ENCODE measurements around the gene AQP1. TPM values are rescaled to one million over a fixed set of nuclear protein-coding genes. Genes with fewer than 3 reads are reported as not detected.
A peak's percentile ranks its signal among the peaks of the same experiment; 100 is the strongest.

AQP1 gene
- total and polyA plus RNA-seq, 8 donors, result 91.6 to 1,008 (median 183) TPM

GRCh38 chr7:30896036-30896435, 15.6 kb upstream of the AQP1 start:
- intact Hi-C loops (cut with DNase I), result no loop called here
- DNase-seq, result peak in 1 of 4 donors; percentile 41
- Histone ChIP-seq H3K9me3 (no peaks in the 10 kb centered on the region), H3K27ac (peak overlapping the region; percentile 64 to 67), H3K27me3 (no peaks in the 10 kb centered on the region), H3K4me3 (no peak overlapping the region), H3K4me1 (peaks cover 33 to 57% of the 10 kb centered on the region in 2 donors), H3K36me3 (no peaks in the 10 kb centered on the region)
- no peak for TF ChIP-seq CTCF (IDR thresholded peaks at IDR 0.05)
- ATAC-seq, result peak; percentile 50

DNA sequence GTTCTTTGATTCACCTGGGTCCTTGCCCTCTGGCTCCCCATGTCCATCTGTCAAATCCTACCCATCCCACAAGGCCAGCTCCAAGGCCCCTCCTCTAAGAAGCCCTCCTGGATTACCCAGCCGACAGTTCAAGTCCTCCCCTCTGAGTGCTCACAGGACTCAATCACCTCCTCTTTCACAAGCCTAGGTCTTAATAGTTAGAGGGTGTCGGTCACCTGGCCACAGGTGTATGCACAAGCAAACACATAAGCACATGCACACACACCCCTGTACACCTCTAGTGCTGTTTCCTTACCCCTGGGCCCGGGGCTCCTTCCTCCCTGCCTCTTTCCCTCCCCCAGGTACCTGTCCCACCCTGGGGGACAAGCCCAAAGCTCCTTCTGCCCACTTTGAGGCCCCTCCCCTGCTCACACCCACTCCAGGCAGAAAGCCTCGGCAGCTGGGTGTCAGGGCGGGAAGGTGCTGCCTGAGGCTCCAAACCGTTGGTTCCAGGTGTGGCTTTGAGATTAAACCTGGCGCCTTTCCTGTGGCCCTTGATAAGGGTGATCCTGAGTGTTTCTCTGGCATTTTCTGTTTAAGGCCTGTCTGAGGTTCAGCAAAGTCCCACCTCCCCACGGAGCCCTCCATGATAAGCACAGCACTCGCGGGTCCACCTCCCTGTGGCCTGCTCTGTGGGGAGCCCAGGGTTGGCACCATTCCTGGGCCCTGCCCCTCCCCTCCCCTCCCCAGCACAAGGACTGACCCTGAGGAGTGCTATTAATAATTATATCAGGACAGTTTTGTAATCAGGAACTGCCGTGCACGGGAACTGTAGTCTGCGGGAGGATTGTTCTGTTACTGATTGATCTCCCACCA, 14.6 kb upstream of the AQP1 start:
- peak overlapping the region; percentile 64 to 67 for H3K27ac ChIP-seq
- H3K4me1 ChIP-seq, result peaks cover 33 to 57% of the 10 kb centered on the region in 2 donors
- H3K36me3 ChIP-seq, result no peaks in the 10 kb centered on the region
- no peak for TF ChIP-seq CTCF (IDR thresholded peaks at IDR 0.05)
- peak in 3 of 4 donors; percentile 74 to 81 (median 81) for DNase-seq
- intact Hi-C loops (cut with DNase I), result no loop called here
- no peaks in the 10 kb centered on the region for H3K9me3 ChIP-seq
- no peaks in the 10 kb centered on the region for H3K27me3 ChIP-seq
- H3K4me3 ChIP-seq, result no peak overlapping the region
- ATAC-seq, result peak; percentile 75

DNA sequence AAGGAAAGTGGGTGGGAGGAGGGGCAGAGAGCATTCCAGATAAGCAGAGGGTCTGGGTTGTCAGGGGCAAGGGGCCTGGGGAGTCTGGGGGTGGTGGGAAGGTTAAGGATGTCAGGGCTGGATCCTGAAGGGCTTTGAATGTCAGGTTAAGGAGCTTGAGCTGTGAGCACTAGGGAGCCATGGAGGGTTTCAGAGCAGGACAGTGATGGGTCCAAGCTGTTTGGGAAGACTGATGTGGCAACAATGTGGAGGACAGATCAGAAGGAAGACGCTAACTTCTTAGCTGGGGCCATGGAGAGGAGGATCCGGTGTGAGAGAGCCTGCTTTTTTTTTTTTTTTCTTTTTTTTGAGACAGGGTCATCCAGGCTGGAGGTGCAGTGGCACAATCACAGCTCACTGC, 13.9 kb upstream of the AQP1 start:
- H3K4me3 ChIP-seq, result no peak overlapping the region
- peak overlapping the region; percentile 64 to 67 for H3K27ac ChIP-seq
- peaks cover 32 to 63% of the 10 kb centered on the region in 2 donors for H3K4me1 ChIP-seq

DNA sequence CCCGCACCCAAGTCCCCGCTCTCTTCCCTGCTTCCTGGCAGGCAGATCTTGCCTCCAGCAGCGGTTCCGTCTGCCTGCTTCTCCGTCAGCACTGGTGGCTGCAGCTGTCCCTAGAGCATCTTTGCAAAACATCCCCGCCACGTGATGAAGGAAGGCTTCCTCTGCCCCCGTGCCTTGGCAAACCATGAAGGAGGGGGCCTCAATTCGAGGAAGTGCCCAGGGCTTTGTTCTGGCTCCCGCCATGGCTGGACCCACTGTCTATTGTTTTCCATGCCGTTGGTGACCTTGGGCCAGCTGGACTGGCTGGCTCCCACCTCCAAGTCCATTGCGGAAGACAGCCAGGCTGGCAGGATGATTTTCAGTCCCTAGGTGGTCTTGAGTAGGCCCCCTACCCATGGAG, 13.2 kb upstream of the AQP1 start:
- no peak for TF ChIP-seq CTCF (IDR thresholded peaks at IDR 0.05)
- no peak for ATAC-seq
- peak in 1 of 4 donors; percentile 48 for DNase-seq
- peak overlapping the region; percentile 7 to 64 for H3K27ac ChIP-seq
- intact Hi-C loops (cut with DNase I), result no loop called here
- H3K36me3 ChIP-seq, result no peaks in the 10 kb centered on the region
- H3K27me3 ChIP-seq, result no peaks in the 10 kb centered on the region
- no peak overlapping the region for H3K4me3 ChIP-seq
- no peaks in the 10 kb centered on the region for H3K9me3 ChIP-seq
- peaks cover 25 to 57% of the 10 kb centered on the region in 2 donors for H3K4me1 ChIP-seq

More for the DNA sequence above, 13.9 kb upstream of the AQP1 start:
- no peaks in the 10 kb centered on the region for H3K27me3 ChIP-seq
- no peaks in the 10 kb centered on the region for H3K9me3 ChIP-seq
- DNase-seq, result peak in 1 of 4 donors; percentile 8
- no peak for TF ChIP-seq CTCF (IDR thresholded peaks at IDR 0.05)
- no peak for ATAC-seq
- no peaks in the 10 kb centered on the region for H3K36me3 ChIP-seq
- intact Hi-C loops (cut with DNase I), result no loop called here

DNA sequence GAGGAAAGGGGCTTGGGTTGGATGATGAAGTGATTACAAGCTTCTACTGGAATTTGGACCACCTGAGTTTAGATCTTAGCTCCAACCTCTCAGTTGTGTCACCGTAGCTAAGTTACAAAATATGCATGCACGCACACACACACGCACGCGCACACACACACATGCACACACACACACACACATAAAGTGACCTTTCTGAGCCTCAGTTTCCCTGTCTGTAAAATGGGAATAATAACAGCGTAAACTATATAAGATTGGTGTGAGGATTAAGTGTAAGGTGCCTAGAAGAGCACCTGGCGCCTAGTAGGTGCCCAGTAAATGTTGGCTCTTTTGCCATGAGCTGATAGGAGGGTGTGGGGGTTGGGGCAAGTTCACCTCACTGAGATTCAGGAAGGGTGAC, 12.6 kb upstream of the AQP1 start:
- Histone ChIP-seq H3K27me3 (no peaks in the 10 kb centered on the region), H3K36me3 (no peaks in the 10 kb centered on the region), H3K4me3 (no peak overlapping the region), H3K4me1 (peaks cover 19 to 51% of the 10 kb centered on the region in 2 donors), H3K27ac (peak overlapping the region; percentile 62 to 80), H3K9me3 (no peaks in the 10 kb centered on the region)
- TF ChIP-seq CTCF (IDR thresholded peaks at IDR 0.05), result no peak
- intact Hi-C loops (cut with DNase I), result no loop called here
- DNase-seq (peak in 1 of 4 donors; percentile 5), ATAC-seq (no peak)
